Inferior parietal cortex (tissue), 1 donor: ENCODE results near the gene OR51B4.
"Not testable (repeated sequence)": the region's sequence is repeated elsewhere in the genome, so short reads cannot be mapped to it uniquely, and the experiment has no call there.

ENCODE experiments used
- DNase-seq: peaks from one replicate; pipeline ENCODE4 v3.0.0-alpha.2; 2016; ENCODE audit errors: extremely low spot score

The OR51B4 gene

GRCh38 chr11:5301846-5302245 is at the start of gene OR51B4:
TSS of gene OR51B4 (minus strand) at chr11:5301946. CDS start at chr11:5301946, 0 bp downstream.
- no peak for DNase-seq

- DNase-seq: no peak
Observed at GRCh38 chr11:5351208-5351607, 49.5 kb upstream of the OR51B4 start, which contains the start of gene OR51B6. TSS of gene OR51B6 (plus strand) at chr11:5351508. CDS start at chr11:5351508, 0 bp downstream.

- DNase-seq: no peak
Observed at GRCh38 chr11:5349550-5349949, 47.8 kb upstream of the OR51B4 start.

- no peak for DNase-seq
Observed at GRCh38 chr11:5348551-5349194, 46.9 kb upstream of the OR51B4 start.

- DNase-seq: no peak
Observed at GRCh38 chr11:5345831-5346230, 44.1 kb upstream of the OR51B4 start.

GRCh38 chr11:5343474-5344335 is 42.0 kb upstream of the OR51B4 start, which contains the start of gene OR51B5:
TSS of gene OR51B5 (minus strand) at chr11:5343524. CDS start at chr11:5343524, 0 bp downstream.
- DNase-seq: no peak

- no peak for DNase-seq
Observed at GRCh38 chr11:5339771-5340322, 38.1 kb upstream of the OR51B4 start.

- DNase-seq: not testable (repeated sequence)
Observed at GRCh38 chr11:5337253-5337652, 35.5 kb upstream of the OR51B4 start.

- DNase-seq: no peak
Observed at GRCh38 chr11:5336331-5336730, 34.6 kb upstream of the OR51B4 start.

- DNase-seq: no peak
Observed at GRCh38 chr11:5335170-5335569, 33.4 kb upstream of the OR51B4 start.

GRCh38 chr11:5324197-5324596 is 22.5 kb upstream of the OR51B4 start, which contains the start of gene OR51B2:
TSS of gene OR51B2 (minus strand) at chr11:5324297. CDS start at chr11:5324297, 0 bp downstream.
- no peak for DNase-seq

- DNase-seq: no peak
Observed at GRCh38 chr11:5317292-5317691, 15.5 kb upstream of the OR51B4 start.

- DNase-seq: not testable (repeated sequence)
Observed at GRCh38 chr11:5313326-5314023, 11.7 kb upstream of the OR51B4 start.

GRCh38 chr11:5310423-5310822 is 8.7 kb upstream of the OR51B4 start:
- no peak for DNase-seq

- DNase-seq: no peak
Observed at GRCh38 chr11:5307256-5308019, 5.7 kb upstream of the OR51B4 start.

GRCh38 chr11:5304046-5304445 is 2.3 kb upstream of the OR51B4 start:
- no peak for DNase-seq

- DNase-seq: no peak
Observed at GRCh38 chr11:5303626-5304025, 1.9 kb upstream of the OR51B4 start.

- no peak for DNase-seq
Observed at GRCh38 chr11:5300251-5300650, 1.5 kb downstream of the OR51B4 start.

- no peak for DNase-seq
Observed at GRCh38 chr11:5298451-5298850, 3.3 kb downstream of the OR51B4 start.

GRCh38 chr11:5297721-5298323 is 3.9 kb downstream of the OR51B4 start:
- DNase-seq: no peak
